Caco-2 (cell line): Measurements from ENCODE around the gene FRAS1. TPM values are rescaled to one million over a fixed set of nuclear protein-coding genes. Genes with fewer than 3 reads are reported as not detected.

Experiments used
- BruUV-seq: library from RNA; stranded (reverse); fragments of 400-500 nt; replicated peaks from 2 replicates; lab custom pipeline; 2021; lab: Mats Ljungman, UMichigan
- CTCF ChIA-PET: fragments of 300-600 bp; sonication (Branson Sonifier 250); formaldehyde crosslinking; loops from one replicate; lab custom pipeline; 2022; ENCODE audit warnings: antibody characterized with exemption; lab: Charles Lee
- POLR2A ChIA-PET: fragments of 300-600 bp; sonication (Branson Sonifier 250); formaldehyde crosslinking; loops from one replicate; lab custom pipeline; 2022; ENCODE audit warnings: antibody characterized with exemption; lab: Charles Lee
- DNase-seq, 2 experiments: peaks; one replicate each; pipeline versions ENCODE4 v3.0.0 to v3.0.0-alpha.2; 2020 to 2022
- H3K27me3 ChIP-seq: replicated peaks from 2 replicates; pipeline ENCODE4 v1.6.0; 2011; ENCODE audit warnings: low read length; ENCODE audit not compliant: control insufficient read depth, insufficient read depth
- H3K36me3 ChIP-seq: 2 replicates; pipeline ENCODE4 v1.5.1; 2011; ENCODE audit warnings: low read length; ENCODE audit not compliant: control insufficient read depth, insufficient read depth
- H3K4me1 ChIP-seq: fragments of 250-450 bp; sonication (Bioruptor Pico); 2 replicates; pipeline ENCODE4 v1.5.1; 2020; ENCODE audit warnings: mild to moderate bottlenecking
- H3K4me3 ChIP-seq: 2 replicates; pipeline ENCODE4 v1.5.1; 2011; ENCODE audit warnings: low read depth, mild to moderate bottlenecking, control low read depth, low read length
- H3K9me3 ChIP-seq: fragments of 250-450 bp; sonication (Bioruptor Pico); 2 replicates; pipeline ENCODE4 v1.5.1; 2020; ENCODE audit warnings: mild to moderate bottlenecking, moderate library complexity
- H3K27ac Mint-ChIP-seq: one replicate; pipeline ENCODE4 v1.8.0; 2022; ENCODE audit warnings: mixed read lengths; ENCODE audit not compliant: unreplicated experiment
- H3K27me3 Mint-ChIP-seq: one replicate; pipeline ENCODE4 v1.8.0; 2022; ENCODE audit warnings: mixed read lengths; ENCODE audit not compliant: insufficient read depth, unreplicated experiment
- H3K36me3 Mint-ChIP-seq: one replicate; pipeline ENCODE4 v1.8.0; 2022; ENCODE audit warnings: mild to moderate bottlenecking, mixed read lengths; ENCODE audit not compliant: insufficient read depth, unreplicated experiment
- H3K4me1 Mint-ChIP-seq: one replicate; pipeline ENCODE4 v1.8.0; 2022; ENCODE audit warnings: low read depth, mixed read lengths; ENCODE audit not compliant: unreplicated experiment
- H3K4me3 Mint-ChIP-seq: one replicate; pipeline ENCODE4 v1.8.0; 2022; ENCODE audit warnings: mild to moderate bottlenecking, moderate library complexity, mixed read lengths; ENCODE audit not compliant: unreplicated experiment
- H3K9me3 Mint-ChIP-seq: one replicate; pipeline ENCODE4 v1.8.0; 2022; ENCODE audit warnings: mixed read lengths; ENCODE audit not compliant: unreplicated experiment
- CTCF ChIP-seq, 2 experiments: fragments of 200-600 bp in 1 of 2; IDR thresholded peaks; 1 replicate in 1 of 2; 2 replicates in 1 of 2; pipeline versions ENCODE4 v1.5.1 to v1.8.0; 2011 to 2022; ENCODE audit warnings: antibody characterized with exemption in 1 of 2, control low read depth in 1 of 2, inconsistent platforms in 1 of 2, low read depth in 1 of 2, low read length in 1 of 2, mild to moderate bottlenecking in 1 of 2, moderate library complexity in 1 of 2; ENCODE audit not compliant: insufficient read depth in 1 of 2, severe bottlenecking in 1 of 2, unreplicated experiment in 1 of 2
- intact Hi-C: fragments of 100-400 bp; cut with micrococcal nuclease; formaldehyde crosslinking; loops from one replicate; pipeline ENCODE4 v1.10.0; 2022; ENCODE audit not compliant: unreplicated experiment
- total RNA-seq: library from RNA; stranded (reverse); gene quantifications from 2 replicates; pipeline ENCODE4 v1.2.3, GENCODE V29; 2022

FRAS1 gene
- total RNA-seq, 1 experiment from 2014 or later, result 40.8 TPM

DNA sequence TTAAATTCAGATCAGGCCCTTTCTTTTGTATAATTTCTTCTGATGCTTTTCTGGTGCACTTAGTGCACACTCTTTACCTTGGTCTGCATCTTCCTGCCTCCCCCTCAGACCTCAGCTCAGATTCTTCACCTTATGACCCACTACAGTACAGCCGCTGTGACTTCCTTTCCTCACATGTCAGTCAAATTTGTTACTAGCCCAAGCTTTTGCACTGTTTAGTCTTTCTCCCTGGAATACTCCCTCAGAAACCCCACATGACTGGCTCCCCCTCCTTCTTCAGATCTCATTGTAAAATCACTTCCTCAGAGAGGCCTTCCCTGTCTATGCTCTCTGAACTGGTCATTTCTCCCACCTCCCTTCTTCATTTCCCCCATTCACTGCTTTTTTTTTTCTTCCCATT is 132.9 kb downstream of the FRAS1 start:
- ChIA-PET CTCF (no interaction called here), POLR2A (no interaction called here)
- Mint-ChIP-seq H3K4me3 (no peak overlapping the region), H3K4me1 (peaks cover 16% of the 10 kb centered on the region), H3K27ac (no peak overlapping the region), H3K9me3 (no peaks in the 10 kb centered on the region), H3K27me3 (no peaks in the 10 kb centered on the region), H3K36me3 (peaks cover 9% of the 10 kb centered on the region)
- no peak for DNase-seq
- no peak for TF ChIP-seq CTCF (IDR thresholded peaks at IDR 0.05; ENCODE audit: insufficient read depth in 1 of 2, low read depth in 1 of 2, low read length in 1 of 2, severe bottlenecking in 1 of 2, unreplicated experiment in 1 of 2)
- Histone ChIP-seq H3K36me3 (no peaks in the 10 kb centered on the region), H3K27me3 (no peaks in the 10 kb centered on the region), H3K4me3 (no peak overlapping the region), H3K4me1 (peaks cover 16% of the 10 kb centered on the region), H3K9me3 (no peaks in the 10 kb centered on the region)
- no TSS peak for BruUV-seq
- intact Hi-C loops, result no loop called here

GRCh38 chr4:78190595-78190994 is 133.5 kb downstream of the FRAS1 start:
- H3K27ac Mint-ChIP-seq, result no peak overlapping the region
- Histone ChIP-seq H3K27me3 (no peaks in the 10 kb centered on the region), H3K9me3 (no peaks in the 10 kb centered on the region), H3K4me1 (peaks cover 11% of the 10 kb centered on the region), H3K4me3 (no peak overlapping the region), H3K36me3 (no peaks in the 10 kb centered on the region)
- H3K36me3 Mint-ChIP-seq, result peaks cover 9% of the 10 kb centered on the region
- DNase-seq, result no peak
- no peak for TF ChIP-seq CTCF (IDR thresholded peaks at IDR 0.05; ENCODE audit: insufficient read depth in 1 of 2, low read depth in 1 of 2, low read length in 1 of 2, severe bottlenecking in 1 of 2, unreplicated experiment in 1 of 2)
- ChIA-PET POLR2A (no interaction called here), CTCF (no interaction called here)
- no peaks in the 10 kb centered on the region for H3K9me3 Mint-ChIP-seq
- H3K4me1 Mint-ChIP-seq, result peaks cover 10% of the 10 kb centered on the region
- no peaks in the 10 kb centered on the region for H3K27me3 Mint-ChIP-seq
- H3K4me3 Mint-ChIP-seq, result no peak overlapping the region
- intact Hi-C loops, result no loop called here
- no TSS peak for BruUV-seq

GRCh38 chr4:78197947-78198346 is 140.8 kb downstream of the FRAS1 start:
- Mint-ChIP-seq H3K27me3 (no peaks in the 10 kb centered on the region), H3K4me1 (peaks cover 43% of the 10 kb centered on the region), H3K36me3 (no peaks in the 10 kb centered on the region), H3K4me3 (no peak overlapping the region), H3K9me3 (no peaks in the 10 kb centered on the region), H3K27ac (no peak overlapping the region)
- BruUV-seq, result no TSS peak
- CTCF ChIA-PET, result no interaction called here
- Histone ChIP-seq H3K36me3 (no peaks in the 10 kb centered on the region), H3K4me1 (peaks cover 17% of the 10 kb centered on the region), H3K9me3 (no peaks in the 10 kb centered on the region), H3K4me3 (no peak overlapping the region), H3K27me3 (no peaks in the 10 kb centered on the region)
- intact Hi-C loops, result no loop called here
- DNase-seq, result no peak
- TF ChIP-seq CTCF (IDR thresholded peaks at IDR 0.05; ENCODE audit: insufficient read depth in 1 of 2, low read depth in 1 of 2, low read length in 1 of 2, severe bottlenecking in 1 of 2, unreplicated experiment in 1 of 2), result no peak
- POLR2A ChIA-PET, result no interaction called here
